Testis (tissue), 2 donors: ENCODE results near the gene TRIM22.

ENCODE experiments used
- CTCF ChIP-seq, 3 experiments: fragments of 450-650 bp in 2 of 3; fragments of 200-600 bp in 1 of 3; sonication (generic) in 1 of 3; IDR thresholded peaks; one replicate each; pipeline ENCODE4 v1.5.1; 2016 to 2019; ENCODE audit warnings: antibody characterized with exemption in 3 of 3, mild to moderate bottlenecking in 2 of 3, moderate library complexity in 1 of 3
- POLR2A ChIP-seq: fragments of 450-650 bp; IDR thresholded peaks from one replicate; pipeline ENCODE4 v1.6.1; 2017; ENCODE audit warnings: antibody characterized with exemption, mild to moderate bottlenecking, moderate library complexity

- no peak for TF ChIP-seq CTCF (IDR thresholded peaks at IDR 0.05)
- no peak for TF ChIP-seq POLR2A
These were observed 64.4 kb downstream of the TRIM22 start, which contains the start of gene OR52N4 for GRCh38 chr11:5753943-5754342.
